HEK293 (cell line): ENCODE results near the gene RASGRF2.

ENCODE experiments used
- CTCF ChIA-PET: fragments of 350-600 bp; formaldehyde crosslinking; extraction: SDS; loops from one replicate; lab custom pipeline; 2021; ENCODE audit warnings: antibody characterized with exemption; lab: Yijun Ruan, JAX
- POLR2A ChIA-PET: fragments of 300-600 bp; formaldehyde crosslinking; extraction: SDS; loops from one replicate; lab custom pipeline; 2020; ENCODE audit warnings: antibody characterized with exemption, inconsistent platforms; lab: Yijun Ruan, JAX
- H3K27ac ChIP-seq: fragments of 200-500 bp; sonication (Bioruptor generic); 2 replicates; pipeline ENCODE4 v1.5.1; 2014; ENCODE audit warnings: low read depth, low read length, control low read depth, inconsistent platforms; ENCODE audit errors: extremely low read depth
- H3K36me3 ChIP-seq, 2 experiments: fragments of 200-500 bp in 1 of 2; sonication (Bioruptor generic) in 1 of 2; 1 replicate in 1 of 2; 2 replicates in 1 of 2; pipeline ENCODE4 v1.5.1; 2014 to 2017; ENCODE audit warnings: inconsistent platforms in 2 of 2, low read length in 2 of 2; ENCODE audit not compliant: control insufficient read depth in 2 of 2, insufficient read depth in 1 of 2
- H3K4me1 ChIP-seq: fragments of 200-500 bp; sonication (Bioruptor generic); 2 replicates; pipeline ENCODE4 v1.5.1; 2014; ENCODE audit warnings: mild to moderate bottlenecking, low read length, inconsistent platforms; ENCODE audit not compliant: control insufficient read depth, insufficient read depth
- H3K4me3 ChIP-seq: 2 replicates; pipeline ENCODE4 v1.5.1; 2011; ENCODE audit warnings: low read depth, mild to moderate bottlenecking, control low read depth, low read length, moderate library complexity
- H3K9me3 ChIP-seq: fragments of 200-500 bp; sonication (Bioruptor generic); 2 replicates; pipeline ENCODE4 v1.5.1; 2014; ENCODE audit warnings: low read depth, low read length, inconsistent platforms; ENCODE audit not compliant: control insufficient read depth, insufficient read depth
- GLI2 ChIP-seq: fragments of 450-650 bp; formaldehyde crosslinking; IDR thresholded peaks from 2 replicates; pipeline ENCODE4; 2017; ENCODE audit warnings: missing biosample characterization, missing genetic modification characterization, low read depth, borderline replicate concordance
- IKZF3 ChIP-seq: fragments of 450-650 bp; IDR thresholded peaks from 2 replicates; pipeline ENCODE4 v1.5.0; 2018; ENCODE audit warnings: missing biosample characterization, mild to moderate bottlenecking, missing genetic modification characterization, moderate library complexity
- KLF8 ChIP-seq: fragments of 450-650 bp; formaldehyde crosslinking; IDR thresholded peaks from 2 replicates; pipeline ENCODE4 v1.5.1; 2016; ENCODE audit warnings: missing biosample characterization, missing genetic modification characterization
- MYNN ChIP-seq: fragments of 450-650 bp; formaldehyde crosslinking; IDR thresholded peaks from 2 replicates; pipeline ENCODE4 v1.5.1; 2016; ENCODE audit warnings: missing biosample characterization, missing genetic modification characterization, borderline replicate concordance
- PATZ1 ChIP-seq: fragments of 450-650 bp; formaldehyde crosslinking; IDR thresholded peaks from 2 replicates; pipeline ENCODE4 v1.5.1; 2016; ENCODE audit warnings: missing biosample characterization, missing genetic modification characterization
- PRDM6 ChIP-seq: fragments of 450-650 bp; formaldehyde crosslinking; IDR thresholded peaks from 2 replicates; pipeline ENCODE4 v1.5.1; 2017; ENCODE audit warnings: missing biosample characterization, missing genetic modification characterization
- REPIN1 ChIP-seq: fragments of 450-650 bp; formaldehyde crosslinking; IDR thresholded peaks from 2 replicates; pipeline ENCODE4 v1.5.1; 2017; ENCODE audit warnings: missing biosample characterization, missing genetic modification characterization, low read depth
- SCRT2 ChIP-seq: fragments of 450-650 bp; formaldehyde crosslinking; IDR thresholded peaks from 2 replicates; pipeline ENCODE4 v1.5.1; 2016; ENCODE audit warnings: missing biosample characterization, missing genetic modification characterization
- SETDB1 ChIP-seq: IDR thresholded peaks from one replicate; pipeline ENCODE4 v1.6.1; 2017; ENCODE audit warnings: mild to moderate bottlenecking, low read length, moderate library complexity, mixed read lengths; ENCODE audit not compliant: insufficient read length
- TSHZ1 ChIP-seq: fragments of 450-650 bp; formaldehyde crosslinking; IDR thresholded peaks from 2 replicates; pipeline ENCODE4 v1.5.1; 2016; ENCODE audit warnings: missing biosample characterization, missing genetic modification characterization, borderline replicate concordance
- ZBTB11 ChIP-seq: fragments of 450-650 bp; formaldehyde crosslinking; conservative IDR thresholded peaks from 2 replicates; pipeline ENCODE4 v1.5.1; 2016; ENCODE audit warnings: low read depth, missing biosample characterization, missing genetic modification characterization
- ZBTB17 ChIP-seq: fragments of 450-650 bp; formaldehyde crosslinking; IDR thresholded peaks from 2 replicates; pipeline ENCODE4 v1.5.1; 2016; ENCODE audit warnings: missing biosample characterization, missing genetic modification characterization
- ZFHX2 ChIP-seq: fragments of 450-650 bp; formaldehyde crosslinking; conservative IDR thresholded peaks from 2 replicates; pipeline ENCODE4 v1.5.1; 2016; ENCODE audit warnings: missing biosample characterization, missing genetic modification characterization
- ZNF114 ChIP-seq: fragments of 450-650 bp; formaldehyde crosslinking; IDR thresholded peaks from 2 replicates; pipeline ENCODE4 v1.5.0; 2017; ENCODE audit warnings: missing biosample characterization, missing genetic modification characterization
- ZNF155 ChIP-seq: fragments of 450-650 bp; formaldehyde crosslinking; IDR thresholded peaks from 2 replicates; pipeline ENCODE4 v1.5.1; 2016; ENCODE audit warnings: missing biosample characterization, missing genetic modification characterization
- ZNF311 ChIP-seq: fragments of 450-650 bp; formaldehyde crosslinking; IDR thresholded peaks from 2 replicates; pipeline ENCODE4 v1.5.1; 2017; ENCODE audit warnings: missing biosample characterization, missing genetic modification characterization, borderline replicate concordance
- ZNF488 ChIP-seq: fragments of 450-650 bp; formaldehyde crosslinking; IDR thresholded peaks from 2 replicates; pipeline ENCODE4 v1.5.1; 2016; ENCODE audit warnings: missing biosample characterization, missing genetic modification characterization
- ZNF501 ChIP-seq: fragments of 450-650 bp; formaldehyde crosslinking; IDR thresholded peaks from 2 replicates; pipeline ENCODE4 v1.5.1; 2016; ENCODE audit warnings: missing biosample characterization, missing genetic modification characterization
- ZNF529 ChIP-seq: fragments of 450-650 bp; formaldehyde crosslinking; IDR thresholded peaks from 2 replicates; pipeline ENCODE4 v1.5.1; 2017; ENCODE audit warnings: missing genetic modification characterization, missing biosample characterization; ENCODE audit not compliant: insufficient replicate concordance
- ZNF548 ChIP-seq: fragments of 450-650 bp; formaldehyde crosslinking; IDR thresholded peaks from 2 replicates; pipeline ENCODE4 v1.5.1; 2016; ENCODE audit warnings: missing biosample characterization, missing genetic modification characterization
- ZNF629 ChIP-seq: fragments of 450-650 bp; formaldehyde crosslinking; IDR thresholded peaks from 2 replicates; pipeline ENCODE4 v1.5.1; 2017; ENCODE audit warnings: missing biosample characterization, missing genetic modification characterization
- ZNF664 ChIP-seq: fragments of 450-650 bp; formaldehyde crosslinking; IDR thresholded peaks from 2 replicates; pipeline ENCODE4 v1.5.1; 2016; ENCODE audit warnings: missing biosample characterization, missing genetic modification characterization
- ZNF704 ChIP-seq: fragments of 450-650 bp; formaldehyde crosslinking; IDR thresholded peaks from 2 replicates; pipeline ENCODE4 v1.5.1; 2016; ENCODE audit warnings: missing biosample characterization, missing genetic modification characterization

The RASGRF2 gene

GRCh38 chr5:81250004-81250403 lies 289.8 kb downstream of the RASGRF2 start (continued):
- no peak for TF ChIP-seq ZNF501 (tag by site-specific recombination)

GRCh38 chr5:81251922-81252321 lies 291.8 kb downstream of the RASGRF2 start:
- ChIA-PET CTCF (no interaction called here), POLR2A (no interaction called here)
- H3K36me3 ChIP-seq, result no peaks in the 10 kb centered on the region
- no peak overlapping the region for H3K27ac ChIP-seq
- TF ChIP-seq ZNF548 (no peak), ZNF311 (no peak), REPIN1 (no peak), ZNF155 (tag by site-specific recombination) (no peak), PATZ1 (tag by site-specific recombination) (no peak), ZNF664 (tag by site-specific recombination) (no peak), MYNN (tag by site-specific recombination) (no peak), ZBTB17 (no peak), ZNF704 (no peak), GLI2 (no peak), ZNF488 (tag by site-specific recombination) (no peak), ZFHX2 (tag by site-specific recombination) (no peak), KLF8 (tag by site-specific recombination) (no peak), IKZF3 (no peak), ZNF529 (tag by site-specific recombination) (no peak), ZNF629 (tag by site-specific recombination) (no peak), SETDB1 (no peak)
- no peaks in the 10 kb centered on the region for H3K4me1 ChIP-seq
- H3K9me3 ChIP-seq, result no peaks in the 10 kb centered on the region
- H3K4me3 ChIP-seq, result no peak overlapping the region

- ChIA-PET CTCF (interaction anchor here (0.7 to 1.0 kb wide), 2 partner anchors 40 to 46 kb away, joined by 3 read pairs; no protein-coding TSS in a partner anchor), POLR2A (no interaction called here)
- no peaks in the 10 kb centered on the region for H3K4me1 ChIP-seq
- no peak overlapping the region for H3K27ac ChIP-seq
- H3K36me3 ChIP-seq, result no peaks in the 10 kb centered on the region
- H3K4me3 ChIP-seq, result no peak overlapping the region
- no peaks in the 10 kb centered on the region for H3K9me3 ChIP-seq
- TF ChIP-seq ZNF114 (tag by site-specific recombination) (no peak), ZNF529 (tag by site-specific recombination) (no peak), ZBTB11 (no peak), TSHZ1 (no peak), PRDM6 (tag by site-specific recombination) (no peak), SCRT2 (tag by site-specific recombination) (no peak)
Measured at GRCh38 chr5:81252904-81253303, 292.7 kb downstream of the RASGRF2 start.
